SU-DHL-6 (cell line): ENCODE measurements around the gene TFAP2D.

Experiments
- H2AFZ ChIP-seq: fragments of 200-600 bp; sonication (generic); 2 replicates; pipeline ENCODE4 v1.6.1; 2014; ENCODE audit warnings: low read depth, mild to moderate bottlenecking, moderate library complexity, mixed read lengths, antibody characterized with exemption, low read length; ENCODE audit not compliant: severe bottlenecking
- H3F3A ChIP-seq: fragments of 200-600 bp; shearing (Covaris generic); 2 replicates; pipeline ENCODE4 v1.6.0; 2016; ENCODE audit warnings: antibody characterized with exemption, mild to moderate bottlenecking; ENCODE audit not compliant: insufficient read depth
- H3K27ac ChIP-seq: fragments of 200-600 bp; sonication (generic); 2 replicates; pipeline ENCODE4 v1.5.1; 2016; ENCODE audit warnings: low read depth, mild to moderate bottlenecking, low read length, moderate library complexity, mixed read lengths
- H3K27me3 ChIP-seq: fragments of 200-600 bp; sonication (generic), shearing (Covaris generic); 2 replicates; pipeline ENCODE4 v1.6.0; 2014; ENCODE audit warnings: mild to moderate bottlenecking, low read length
- H3K36me3 ChIP-seq: fragments of 200-600 bp; sonication (generic); 2 replicates; pipeline ENCODE4 v1.6.1; 2014; ENCODE audit warnings: mild to moderate bottlenecking, low read length, mixed read lengths
- H3K4me2 ChIP-seq: fragments of 300-600, 200-600 bp; shearing (Covaris generic), sonication (generic); 2 replicates; pipeline ENCODE4 v1.6.0; 2014; ENCODE audit warnings: low read length, low read depth, mild to moderate bottlenecking; ENCODE audit not compliant: poor library complexity, severe bottlenecking
- H3K4me3 ChIP-seq: fragments of 200-600 bp; sonication (generic); 2 replicates; pipeline ENCODE4 v1.5.1; 2014; ENCODE audit warnings: antibody characterized with exemption, low read length, mild to moderate bottlenecking, mixed read lengths; ENCODE audit not compliant: insufficient read depth, poor library complexity, severe bottlenecking
- H3K79me2 ChIP-seq: fragments of 200-600 bp; sonication (generic); 2 replicates; pipeline ENCODE4 v1.6.1; 2014; ENCODE audit warnings: mild to moderate bottlenecking, low read length, moderate library complexity; ENCODE audit not compliant: insufficient read depth
- H3K9ac ChIP-seq: fragments of 200-600 bp; sonication (generic); 2 replicates; pipeline ENCODE4 v1.7.0; 2014; ENCODE audit warnings: mild to moderate bottlenecking, low read length
- H3K9me2 ChIP-seq: fragments of 200-600 bp; sonication (generic); replicated peaks from 2 replicates; pipeline ENCODE4 v1.6.1; 2014; ENCODE audit warnings: low read length; ENCODE audit not compliant: insufficient read depth
- H3K9me3 ChIP-seq: fragments of 200-600 bp; sonication (generic); 2 replicates; pipeline ENCODE4 v1.6.1; 2014; ENCODE audit warnings: low read length, mixed read lengths; ENCODE audit not compliant: insufficient read depth
- H4K20me1 ChIP-seq: fragments of 200-600 bp; sonication (generic); 2 replicates; pipeline ENCODE4 v1.6.1; 2014; ENCODE audit warnings: low read depth, mild to moderate bottlenecking, antibody characterized with exemption, low read length, moderate library complexity, mixed read lengths
- EZH2phosphoT487 ChIP-seq: fragments of 200-600 bp; sonication (generic), shearing (Covaris generic); conservative IDR thresholded peaks from 2 replicates; pipeline ENCODE4 v1.6.1; 2018; ENCODE audit warnings: mild to moderate bottlenecking, antibody characterized with exemption, low read length, moderate library complexity, mixed read lengths
- TF ChIP-seq, protein P1 (sequence below): fragments of 200-600 bp; sonication (generic); IDR thresholded peaks from one replicate; pipeline ENCODE4 v1.5.1; 2017; ENCODE audit warnings: antibody characterized with exemption, mild to moderate bottlenecking, low read length, moderate library complexity; ENCODE audit not compliant: insufficient read depth, poor library complexity, severe bottlenecking

TFAP2D gene

DNA sequence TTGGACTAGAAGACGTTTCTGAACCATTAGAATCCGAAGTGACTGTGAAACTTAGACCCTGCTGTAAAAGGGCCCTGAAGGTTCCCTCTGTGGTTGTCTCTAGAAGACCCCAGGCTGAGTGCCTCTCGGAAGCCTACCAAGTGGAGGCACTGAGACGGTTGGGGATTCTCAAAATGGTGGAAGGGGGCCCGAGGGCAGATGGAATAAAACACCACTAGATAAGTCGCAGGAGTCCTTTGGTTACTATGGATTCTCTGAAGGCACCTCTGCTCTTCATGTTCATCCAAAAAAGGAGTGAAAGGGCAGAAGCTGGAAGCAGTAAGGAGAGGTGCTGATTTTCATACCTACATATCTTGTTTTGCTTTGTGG is 4.0 kb upstream of the TFAP2D start:
- Histone ChIP-seq H3K4me3 (no peak overlapping the region), H3K9me2 (no peaks in the 10 kb centered on the region), H2AFZ (no peak overlapping the region), H4K20me1 (no peaks in the 10 kb centered on the region), H3K79me2 (no peaks in the 10 kb centered on the region), H3K9ac (no peak overlapping the region), H3K27me3 (peaks cover 3% of the 10 kb centered on the region; the same call in 1 of the 2 replicates), H3F3A (no peaks in the 10 kb centered on the region), H3K27ac (no peak overlapping the region), H3K4me2 (no peak overlapping the region), H3K36me3 (no peaks in the 10 kb centered on the region), H3K9me3 (no peaks in the 10 kb centered on the region)
- TF ChIP-seq EZH2phosphoT487 = no peak
- TF ChIP-seq, protein P1, sequence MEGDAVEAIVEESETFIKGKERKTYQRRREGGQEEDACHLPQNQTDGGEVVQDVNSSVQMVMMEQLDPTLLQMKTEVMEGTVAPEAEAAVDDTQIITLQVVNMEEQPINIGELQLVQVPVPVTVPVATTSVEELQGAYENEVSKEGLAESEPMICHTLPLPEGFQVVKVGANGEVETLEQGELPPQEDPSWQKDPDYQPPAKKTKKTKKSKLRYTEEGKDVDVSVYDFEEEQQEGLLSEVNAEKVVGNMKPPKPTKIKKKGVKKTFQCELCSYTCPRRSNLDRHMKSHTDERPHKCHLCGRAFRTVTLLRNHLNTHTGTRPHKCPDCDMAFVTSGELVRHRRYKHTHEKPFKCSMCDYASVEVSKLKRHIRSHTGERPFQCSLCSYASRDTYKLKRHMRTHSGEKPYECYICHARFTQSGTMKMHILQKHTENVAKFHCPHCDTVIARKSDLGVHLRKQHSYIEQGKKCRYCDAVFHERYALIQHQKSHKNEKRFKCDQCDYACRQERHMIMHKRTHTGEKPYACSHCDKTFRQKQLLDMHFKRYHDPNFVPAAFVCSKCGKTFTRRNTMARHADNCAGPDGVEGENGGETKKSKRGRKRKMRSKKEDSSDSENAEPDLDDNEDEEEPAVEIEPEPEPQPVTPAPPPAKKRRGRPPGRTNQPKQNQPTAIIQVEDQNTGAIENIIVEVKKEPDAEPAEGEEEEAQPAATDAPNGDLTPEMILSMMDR = no peak

DNA sequence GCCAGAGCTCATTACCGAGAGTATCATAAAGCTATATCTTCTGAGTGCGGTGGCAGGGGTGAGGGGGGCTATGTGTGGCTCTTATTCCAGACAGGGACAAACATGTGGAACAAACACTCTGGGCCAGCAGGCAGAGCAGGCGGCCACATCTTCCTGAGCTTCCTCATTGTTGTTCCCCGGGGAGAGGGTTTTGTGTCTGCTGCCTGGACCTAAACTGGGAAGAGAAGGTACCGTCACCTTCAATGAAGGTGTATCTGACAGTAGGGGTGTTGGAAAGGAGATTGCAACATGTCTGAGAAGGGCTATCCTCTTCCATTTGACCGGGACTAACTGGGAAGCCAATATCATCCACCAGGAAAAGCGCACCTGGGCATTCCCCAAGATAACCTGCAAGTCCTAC is 1.6 kb upstream of the TFAP2D start:
- no peaks in the 10 kb centered on the region for H3K36me3 ChIP-seq
- H4K20me1 ChIP-seq = no peaks in the 10 kb centered on the region
- no peaks in the 10 kb centered on the region for H3K9me2 ChIP-seq
- H3K27ac ChIP-seq = no peak overlapping the region
- no peaks in the 10 kb centered on the region for H3K27me3 ChIP-seq
- H3K4me3 ChIP-seq = no peak overlapping the region
- TF ChIP-seq, protein P1 = no peak
- no peak for TF ChIP-seq EZH2phosphoT487
- H3K9me3 ChIP-seq = no peaks in the 10 kb centered on the region
- no peak overlapping the region for H2AFZ ChIP-seq
- no peaks in the 10 kb centered on the region for H3K79me2 ChIP-seq
- no peaks in the 10 kb centered on the region for H3F3A ChIP-seq
- no peak overlapping the region for H3K9ac ChIP-seq
- no peak overlapping the region for H3K4me2 ChIP-seq

DNA sequence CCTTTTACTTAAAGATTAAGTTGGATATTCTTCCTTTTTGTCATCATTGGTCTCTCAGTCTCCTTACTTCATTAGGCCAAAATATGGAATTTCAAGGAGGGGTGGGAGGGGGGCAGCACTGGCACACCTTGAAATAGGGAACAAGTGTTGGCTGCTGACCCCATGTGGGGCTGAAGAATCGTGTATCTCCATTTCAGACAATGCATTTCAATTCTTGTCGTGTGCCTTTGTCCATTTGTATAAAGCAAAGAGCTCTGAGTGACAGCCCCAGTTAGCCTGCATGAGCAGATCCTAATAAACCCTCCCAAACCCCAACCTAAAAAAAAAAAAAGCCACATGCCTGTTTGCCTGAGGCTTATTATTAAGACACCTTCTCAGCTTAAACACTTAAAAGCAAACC is 1.0 kb upstream of the TFAP2D start:
- no peak overlapping the region for H3K9ac ChIP-seq
- no peak overlapping the region for H3K4me2 ChIP-seq
- no peaks in the 10 kb centered on the region for H3K79me2 ChIP-seq
- H3K36me3 ChIP-seq = no peaks in the 10 kb centered on the region
- no peaks in the 10 kb centered on the region for H3K9me2 ChIP-seq
- no peak overlapping the region for H3K4me3 ChIP-seq
- no peak overlapping the region for H3K27ac ChIP-seq
- no peaks in the 10 kb centered on the region for H4K20me1 ChIP-seq
- TF ChIP-seq, protein P1 = no peak
- TF ChIP-seq EZH2phosphoT487 = no peak
- no peaks in the 10 kb centered on the region for H3F3A ChIP-seq
- no peaks in the 10 kb centered on the region for H3K9me3 ChIP-seq
- H2AFZ ChIP-seq = no peak overlapping the region
- no peaks in the 10 kb centered on the region for H3K27me3 ChIP-seq

DNA sequence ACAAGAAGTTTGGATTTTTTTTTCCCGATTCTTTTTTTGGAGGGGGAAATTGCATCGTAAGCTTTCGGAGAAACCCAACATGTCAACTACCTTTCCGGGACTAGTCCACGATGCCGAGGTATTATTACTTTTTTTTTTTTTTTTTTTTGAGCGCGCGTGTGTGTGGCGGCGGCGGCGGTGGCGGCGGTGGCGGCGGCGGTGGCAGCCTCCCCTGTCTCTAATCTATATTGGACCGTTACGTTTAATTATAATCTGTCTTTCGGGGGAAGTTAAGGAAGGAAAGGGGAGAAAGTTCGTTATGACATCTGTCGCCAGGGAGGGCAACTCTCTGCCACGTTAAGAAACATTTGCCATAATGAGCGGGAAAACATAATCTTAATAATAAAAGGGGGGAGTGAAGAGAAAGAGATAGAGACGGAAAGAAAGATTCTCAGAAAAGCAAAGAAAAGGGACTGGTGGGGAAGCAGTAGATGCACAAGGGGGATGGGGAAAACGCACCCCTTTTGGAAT is 706 bp downstream of the TFAP2D start:
- H3K27me3 ChIP-seq = no peaks in the 10 kb centered on the region
- H2AFZ ChIP-seq = no peak overlapping the region
- TF ChIP-seq, protein P1 = no peak
- no peak for TF ChIP-seq EZH2phosphoT487
- H3F3A ChIP-seq = no peaks in the 10 kb centered on the region
- no peaks in the 10 kb centered on the region for H3K79me2 ChIP-seq
- no peak overlapping the region for H3K4me3 ChIP-seq
- no peaks in the 10 kb centered on the region for H3K36me3 ChIP-seq
- no peak overlapping the region for H3K4me2 ChIP-seq
- H3K27ac ChIP-seq = no peak overlapping the region
- no peak overlapping the region for H3K9ac ChIP-seq
- no peaks in the 10 kb centered on the region for H3K9me3 ChIP-seq
- H4K20me1 ChIP-seq = no peaks in the 10 kb centered on the region
- H3K9me2 ChIP-seq = no peaks in the 10 kb centered on the region
